Inferior parietal cortex (tissue), 1 donor: ENCODE results near the gene CATSPERZ.
"Not testable (repeated sequence)": the region's sequence is repeated elsewhere in the genome, so short reads cannot be mapped to it uniquely, and the experiment has no call there.

Experiments used
- DNase-seq: peaks from one replicate; pipeline ENCODE4 v3.0.0-alpha.2; 2016; ENCODE audit errors: extremely low spot score

The CATSPERZ gene

DNA sequence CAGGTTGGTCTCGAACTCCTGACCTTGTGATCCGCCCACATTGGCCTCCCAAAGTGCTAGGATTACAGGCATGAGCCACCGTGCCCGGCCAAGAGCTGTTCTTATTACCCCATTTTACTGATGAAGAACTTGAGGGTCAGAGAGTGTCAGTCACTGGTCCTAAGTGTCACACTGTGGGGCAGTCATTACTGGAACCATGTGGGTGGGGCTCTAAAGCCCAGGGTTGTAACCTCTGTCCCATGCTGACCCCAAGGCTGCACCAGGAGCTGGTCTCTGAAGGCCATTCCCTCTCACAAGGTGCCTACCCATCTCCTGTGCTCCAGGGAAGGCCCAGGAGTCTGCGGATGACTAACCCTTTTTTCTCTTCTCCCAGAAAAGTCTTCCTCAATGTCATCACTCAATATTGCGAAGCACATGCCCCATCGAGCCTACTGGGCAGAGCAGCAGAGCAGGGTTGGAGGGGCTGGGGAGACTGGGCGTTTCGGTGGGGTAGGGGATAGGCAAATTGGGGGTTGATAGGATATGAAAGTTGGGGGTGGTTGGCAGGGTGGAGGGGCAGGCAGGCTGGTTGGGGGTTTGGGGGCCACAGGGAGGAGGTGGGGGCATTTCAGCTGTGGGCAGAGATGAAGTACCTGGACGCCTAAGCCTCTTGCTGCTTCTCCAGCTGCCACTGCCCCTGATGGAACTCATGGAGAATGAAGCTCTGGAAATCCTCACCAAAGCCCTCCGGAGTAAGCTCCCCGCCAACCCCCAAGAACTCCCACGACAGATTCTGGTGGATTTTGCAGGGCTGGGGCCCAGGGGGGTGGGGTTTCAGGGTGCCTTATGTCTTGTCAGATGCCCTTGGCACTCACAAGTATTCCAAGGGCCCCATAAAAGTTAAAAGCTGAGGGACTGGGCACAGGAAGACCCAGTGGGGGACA, 3.2 kb downstream of the CATSPERZ start:
- DNase-seq, result no peak

DNA sequence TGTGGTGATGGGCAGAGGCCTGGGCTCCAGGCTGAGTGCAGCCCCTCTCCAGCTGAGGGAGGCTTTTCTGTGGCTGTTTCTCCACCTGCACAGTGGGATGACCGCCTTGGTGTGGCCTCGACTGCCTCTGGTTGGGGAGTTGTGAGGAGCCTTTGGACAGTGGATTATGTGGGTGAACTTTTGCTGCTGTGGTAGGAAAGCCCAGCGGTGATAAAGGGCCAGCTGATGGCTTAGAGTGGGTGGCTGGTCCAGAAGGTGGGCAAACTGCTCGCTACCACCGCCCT, 3.8 kb downstream of the CATSPERZ start:
- DNase-seq, result no peak

DNA sequence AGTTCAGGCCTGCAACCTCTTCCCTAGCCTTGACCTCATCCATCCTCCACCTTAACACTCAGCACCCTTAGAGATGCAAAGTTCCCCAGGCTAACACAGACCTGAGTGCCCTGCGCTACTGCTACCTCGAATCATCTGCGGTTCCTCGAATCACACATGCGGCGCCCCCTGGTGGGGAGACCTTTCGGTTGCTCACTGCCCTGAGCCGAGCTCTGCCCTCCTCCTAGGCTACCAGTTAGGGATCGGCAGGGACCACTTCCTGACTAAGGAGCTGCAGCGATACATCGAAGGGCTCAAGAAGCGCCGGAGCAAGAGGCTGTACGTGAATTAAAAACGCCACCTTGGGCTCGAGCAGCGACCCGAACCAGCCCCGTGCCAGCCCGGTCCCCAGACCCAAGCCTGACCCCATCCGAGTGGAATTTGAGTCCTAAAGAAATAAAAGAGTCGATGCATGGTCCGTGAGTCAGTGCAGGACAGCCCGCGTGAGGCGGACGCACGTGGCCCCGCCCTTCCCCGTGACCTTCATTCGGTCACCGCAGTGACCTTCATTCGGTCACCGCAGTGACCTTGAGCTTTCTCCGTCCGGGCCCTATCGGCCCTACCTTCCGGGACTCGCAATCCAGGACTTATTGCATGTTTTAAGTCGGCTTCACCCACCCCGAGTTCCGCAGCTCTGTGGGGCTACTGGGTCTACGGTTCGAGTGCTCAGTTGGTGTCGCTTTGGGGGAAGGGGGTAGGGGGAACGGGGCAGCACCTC, 4.3 kb downstream of the CATSPERZ start:
- DNase-seq, result peak; percentile 90

DNA sequence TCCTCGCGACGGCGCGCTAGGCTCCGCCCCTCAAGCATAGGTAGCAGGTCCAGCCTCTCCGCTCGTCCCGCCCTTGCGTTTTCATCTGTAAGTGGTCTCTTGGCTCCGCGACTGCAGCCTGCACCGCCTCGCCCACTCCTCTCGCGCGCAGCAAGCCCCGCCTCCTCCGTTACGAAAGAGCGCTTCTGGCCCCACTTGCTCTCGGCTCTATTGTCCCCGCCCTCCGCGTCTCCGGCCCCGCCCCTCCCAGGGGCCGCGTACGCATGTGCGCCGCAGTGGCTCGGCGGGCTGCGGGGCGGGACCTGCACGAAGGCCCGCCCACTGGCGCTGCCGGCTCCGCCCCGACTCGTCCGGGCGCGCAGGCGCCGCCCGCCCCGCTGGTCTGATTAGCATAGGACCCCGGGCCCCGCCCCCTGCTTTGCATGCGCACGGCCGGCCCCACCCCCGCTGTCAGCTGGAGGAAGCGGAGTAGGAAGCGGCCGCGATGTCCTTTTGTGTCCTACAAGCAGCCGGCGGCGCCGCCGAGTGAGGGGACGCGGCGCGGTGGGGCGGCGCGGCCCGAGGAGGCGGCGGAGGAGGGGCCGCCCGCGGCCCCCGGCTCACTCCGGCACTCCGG, 5.0 kb downstream of the CATSPERZ start, which contains the start of gene ESRRA:
TSS of gene ESRRA (plus strand) at position 450 of the 616 bp plus-strand sequence. CDS start 1,656 bp downstream, outside the sequence.
- peak; percentile 96 for DNase-seq

DNA sequence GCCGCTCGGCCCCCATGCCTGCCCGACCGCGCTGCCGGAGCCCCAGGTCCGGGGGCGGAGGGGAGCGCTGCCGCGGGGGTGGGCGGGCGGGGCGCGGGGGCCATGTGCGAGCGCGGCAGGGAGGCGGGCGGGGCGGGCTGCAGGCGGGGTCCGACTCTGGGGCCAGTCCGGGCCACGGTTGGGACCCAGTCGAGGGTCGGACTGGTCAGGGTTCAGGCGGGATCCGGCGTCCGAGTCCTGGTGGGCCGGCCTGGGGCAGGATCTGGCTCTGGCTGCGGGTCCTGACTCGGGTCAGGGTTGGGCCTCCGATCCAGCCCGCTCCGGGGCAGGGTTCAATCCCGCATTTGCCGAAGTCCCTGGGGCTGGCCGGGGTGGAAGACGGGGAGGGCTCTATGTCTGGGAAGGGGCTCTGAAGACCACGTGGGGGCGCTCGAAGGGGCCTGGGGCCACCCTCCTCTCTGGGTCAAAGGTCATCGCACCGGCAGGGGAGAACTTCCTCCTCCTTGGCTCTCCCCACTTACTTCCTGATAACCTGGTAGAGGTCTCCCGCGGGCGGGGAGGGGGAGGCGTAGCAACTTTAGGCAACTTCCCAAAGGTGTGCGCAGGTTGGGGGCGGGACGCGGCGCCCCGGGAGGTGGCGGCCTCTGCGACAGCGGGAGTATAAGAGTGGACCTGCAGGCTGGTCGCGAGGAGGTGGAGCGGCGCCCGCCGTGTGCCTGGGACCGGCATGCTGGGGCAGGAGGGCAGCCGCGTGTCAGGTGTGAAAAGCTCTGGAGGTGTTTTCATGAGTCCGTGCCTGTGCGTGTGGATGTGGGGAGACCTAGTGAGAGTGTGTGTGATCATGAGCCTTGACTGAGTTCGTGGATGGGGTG, 5.8 kb downstream of the CATSPERZ start:
- peak; percentile 53 for DNase-seq

DNA sequence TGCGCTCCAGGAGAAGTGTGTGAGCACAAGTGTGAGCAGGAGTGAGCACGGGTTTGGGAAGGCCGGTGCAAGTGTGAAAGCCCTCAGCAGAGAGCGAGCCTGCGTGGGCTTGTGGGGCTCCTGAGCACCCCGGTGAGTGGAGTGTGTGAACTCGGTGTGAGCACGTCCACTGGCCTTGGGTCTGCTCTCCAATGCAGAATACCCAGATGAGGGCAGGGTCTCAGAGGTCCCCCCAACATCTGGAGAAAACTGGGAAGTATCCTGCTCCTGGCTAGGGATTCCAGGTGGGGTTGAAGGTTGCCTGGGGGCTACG, 6.4 kb downstream of the CATSPERZ start:
- no peak for DNase-seq

DNA sequence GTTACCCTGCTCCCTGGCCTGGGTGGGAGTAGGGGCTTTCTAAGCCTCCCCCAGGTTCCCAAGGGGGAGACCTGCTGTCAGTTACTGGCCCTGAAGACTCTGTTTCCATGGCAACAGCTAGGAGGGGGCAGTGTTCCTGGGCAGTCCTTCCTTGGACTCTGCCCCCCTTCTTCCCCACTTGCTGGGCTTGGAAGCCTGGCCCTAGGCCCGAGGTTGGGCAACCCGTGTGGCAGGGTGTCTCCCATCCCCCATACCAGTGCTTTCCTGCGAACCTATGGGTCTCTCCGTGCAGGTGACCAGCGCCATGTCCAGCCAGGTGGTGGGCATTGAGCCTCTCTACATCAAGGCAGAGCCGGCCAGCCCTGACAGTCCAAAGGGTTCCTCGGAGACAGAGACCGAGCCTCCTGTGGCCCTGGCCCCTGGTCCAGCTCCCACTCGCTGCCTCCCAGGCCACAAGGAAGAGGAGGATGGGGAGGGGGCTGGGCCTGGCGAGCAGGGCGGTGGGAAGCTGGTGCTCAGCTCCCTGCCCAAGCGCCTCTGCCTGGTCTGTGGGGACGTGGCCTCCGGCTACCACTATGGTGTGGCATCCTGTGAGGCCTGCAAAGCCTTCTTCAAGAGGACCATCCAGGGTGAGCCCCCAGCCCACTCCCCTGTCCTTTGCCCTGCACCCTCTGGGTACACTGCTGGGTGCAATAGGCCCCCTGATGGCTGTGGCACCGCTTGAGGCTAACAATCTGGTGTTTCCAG, 6.9 kb downstream of the CATSPERZ start:
- DNase-seq, result no peak

DNA sequence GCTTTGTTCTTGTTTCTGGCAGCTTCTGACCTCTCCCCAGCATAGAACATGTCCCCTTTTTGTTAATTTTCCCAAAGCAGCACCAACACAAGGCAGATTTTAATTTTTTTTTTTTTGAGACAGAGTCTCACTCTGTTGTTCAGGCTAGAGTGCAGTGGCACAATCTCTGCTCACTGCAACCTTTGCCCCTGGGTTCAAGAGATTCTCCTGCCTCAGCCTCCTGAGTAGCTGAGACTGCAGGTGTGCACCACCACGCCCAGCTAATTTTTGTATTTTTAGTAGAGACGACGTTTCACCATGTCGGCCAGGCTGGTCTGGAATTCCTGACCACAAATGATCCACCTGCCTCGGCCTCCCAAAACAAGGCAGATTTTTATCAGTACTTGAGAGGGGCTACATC, 7.6 kb downstream of the CATSPERZ start:
- DNase-seq, result not testable (repeated sequence)

DNA sequence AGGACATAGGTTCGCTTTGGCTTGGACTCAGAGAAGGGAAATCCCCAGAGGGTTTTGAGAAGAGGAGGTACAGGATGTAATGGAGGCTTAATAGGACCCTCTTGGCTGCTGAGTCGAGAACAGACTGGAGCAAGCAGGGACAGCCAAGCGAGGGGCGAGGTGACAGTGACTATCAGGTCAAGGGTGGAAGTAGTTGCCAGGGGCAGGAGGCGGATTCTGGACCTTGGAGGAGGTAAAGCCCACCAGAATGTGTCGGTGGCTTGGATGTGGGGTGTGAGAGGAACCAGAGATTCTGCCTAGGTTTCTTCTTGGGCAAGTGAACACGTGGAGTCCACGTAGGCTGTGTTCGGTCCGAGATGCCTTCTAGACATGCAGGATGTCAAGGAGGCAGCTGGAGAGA, 12.8 kb downstream of the CATSPERZ start:
- DNase-seq, result no peak

DNA sequence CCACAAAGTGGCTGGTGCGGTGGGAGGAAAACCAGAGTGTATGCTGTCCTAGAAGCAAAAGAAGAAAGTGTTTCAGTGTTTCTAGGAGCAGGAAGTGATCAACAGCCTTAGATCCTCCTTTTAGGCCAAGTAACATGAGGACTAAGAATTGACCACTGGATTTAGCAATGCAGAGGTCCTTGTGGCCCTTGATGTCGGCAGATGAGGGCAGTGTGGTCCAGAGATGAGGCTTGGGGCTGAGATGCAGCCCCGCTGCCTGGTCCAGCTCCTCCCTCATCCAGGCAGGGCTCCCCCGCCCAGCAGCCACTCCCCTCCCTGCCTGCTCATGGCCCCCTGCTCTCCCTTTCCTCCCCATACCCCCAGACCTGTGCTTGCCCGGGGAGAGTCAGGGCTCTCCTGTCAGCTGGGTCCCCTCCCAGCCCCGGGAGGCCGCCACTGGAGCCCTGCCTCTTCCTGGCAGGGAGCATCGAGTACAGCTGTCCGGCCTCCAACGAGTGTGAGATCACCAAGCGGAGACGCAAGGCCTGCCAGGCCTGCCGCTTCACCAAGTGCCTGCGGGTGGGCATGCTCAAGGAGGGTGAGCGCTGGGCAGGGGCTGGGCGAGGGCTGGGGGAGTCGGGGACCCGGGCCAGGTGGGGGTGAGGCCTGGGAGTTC, 13.5 kb downstream of the CATSPERZ start:
- no peak for DNase-seq

DNA sequence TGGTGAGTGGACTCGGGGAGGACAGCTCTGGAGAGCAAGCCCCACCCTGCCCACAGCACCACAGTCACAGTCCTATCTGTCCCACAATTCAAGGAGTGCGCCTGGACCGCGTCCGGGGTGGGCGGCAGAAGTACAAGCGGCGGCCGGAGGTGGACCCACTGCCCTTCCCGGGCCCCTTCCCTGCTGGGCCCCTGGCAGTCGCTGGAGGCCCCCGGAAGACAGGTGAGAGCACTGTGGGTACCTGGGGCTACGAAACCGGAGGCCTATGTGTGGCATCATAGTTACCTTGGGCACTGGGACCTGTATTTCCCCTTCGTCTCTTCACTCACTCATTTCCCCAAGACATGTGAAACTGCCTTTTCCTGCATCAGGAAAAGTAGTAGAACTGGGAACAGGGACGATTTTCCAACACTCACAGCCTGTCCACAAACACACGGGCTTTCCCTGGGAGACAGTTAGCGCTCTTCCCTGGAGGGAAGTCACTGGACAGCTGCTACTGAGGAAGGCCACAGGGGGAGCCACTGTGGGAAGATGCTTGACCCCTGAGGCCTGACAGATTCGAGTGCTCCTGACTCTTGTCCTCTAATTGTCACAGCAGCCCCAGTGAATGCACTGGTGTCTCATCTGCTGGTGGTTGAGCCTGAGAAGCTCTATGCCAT, 14.1 kb downstream of the CATSPERZ start:
- no peak for DNase-seq

DNA sequence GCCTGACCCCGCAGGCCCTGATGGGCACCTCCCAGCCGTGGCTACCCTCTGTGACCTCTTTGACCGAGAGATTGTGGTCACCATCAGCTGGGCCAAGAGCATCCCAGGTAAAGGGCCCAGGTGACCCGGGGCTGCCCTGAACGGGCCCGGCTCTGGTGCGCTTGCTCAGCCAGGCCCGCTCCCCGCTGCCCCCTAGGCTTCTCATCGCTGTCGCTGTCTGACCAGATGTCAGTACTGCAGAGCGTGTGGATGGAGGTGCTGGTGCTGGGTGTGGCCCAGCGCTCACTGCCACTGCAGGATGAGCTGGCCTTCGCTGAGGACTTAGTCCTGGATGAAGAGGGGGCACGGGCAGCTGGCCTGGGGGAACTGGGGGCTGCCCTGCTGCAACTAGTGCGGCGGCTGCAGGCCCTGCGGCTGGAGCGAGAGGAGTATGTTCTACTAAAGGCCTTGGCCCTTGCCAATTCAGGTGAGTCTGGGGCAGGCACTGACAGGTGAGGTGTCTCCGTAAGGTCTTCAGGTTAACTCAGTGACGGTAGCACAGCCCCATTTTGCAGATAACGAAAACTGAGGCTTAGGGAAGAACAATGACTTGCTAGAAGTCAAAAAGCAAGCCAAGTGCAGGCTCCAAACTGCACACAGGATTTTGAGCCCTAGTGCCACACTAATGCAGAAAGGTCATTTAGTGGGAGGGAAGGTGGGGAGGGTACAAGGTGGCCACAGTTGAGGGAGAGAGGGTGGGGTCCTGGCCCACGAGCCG, 14.8 kb downstream of the CATSPERZ start:
- no peak for DNase-seq

DNA sequence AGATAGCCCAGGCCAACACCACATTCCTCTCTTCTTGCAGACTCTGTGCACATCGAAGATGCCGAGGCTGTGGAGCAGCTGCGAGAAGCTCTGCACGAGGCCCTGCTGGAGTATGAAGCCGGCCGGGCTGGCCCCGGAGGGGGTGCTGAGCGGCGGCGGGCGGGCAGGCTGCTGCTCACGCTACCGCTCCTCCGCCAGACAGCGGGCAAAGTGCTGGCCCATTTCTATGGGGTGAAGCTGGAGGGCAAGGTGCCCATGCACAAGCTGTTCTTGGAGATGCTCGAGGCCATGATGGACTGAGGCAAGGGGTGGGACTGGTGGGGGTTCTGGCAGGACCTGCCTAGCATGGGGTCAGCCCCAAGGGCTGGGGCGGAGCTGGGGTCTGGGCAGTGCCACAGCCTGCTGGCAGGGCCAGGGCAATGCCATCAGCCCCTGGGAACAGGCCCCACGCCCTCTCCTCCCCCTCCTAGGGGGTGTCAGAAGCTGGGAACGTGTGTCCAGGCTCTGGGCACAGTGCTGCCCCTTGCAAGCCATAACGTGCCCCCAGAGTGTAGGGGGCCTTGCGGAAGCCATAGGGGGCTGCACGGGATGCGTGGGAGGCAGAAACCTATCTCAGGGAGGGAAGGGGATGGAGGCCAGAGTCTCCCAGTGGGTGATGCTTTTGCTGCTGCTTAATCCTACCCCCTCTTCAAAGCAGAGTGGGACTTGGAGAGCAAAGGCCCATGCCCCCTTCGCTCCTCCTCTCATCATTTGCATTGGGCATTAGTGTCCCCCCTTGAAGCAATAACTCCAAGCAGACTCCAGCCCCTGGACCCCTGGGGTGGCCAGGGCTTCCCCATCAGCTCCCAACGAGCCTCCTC, 15.7 kb downstream of the CATSPERZ start:
- DNase-seq, result not testable (repeated sequence)

DNA sequence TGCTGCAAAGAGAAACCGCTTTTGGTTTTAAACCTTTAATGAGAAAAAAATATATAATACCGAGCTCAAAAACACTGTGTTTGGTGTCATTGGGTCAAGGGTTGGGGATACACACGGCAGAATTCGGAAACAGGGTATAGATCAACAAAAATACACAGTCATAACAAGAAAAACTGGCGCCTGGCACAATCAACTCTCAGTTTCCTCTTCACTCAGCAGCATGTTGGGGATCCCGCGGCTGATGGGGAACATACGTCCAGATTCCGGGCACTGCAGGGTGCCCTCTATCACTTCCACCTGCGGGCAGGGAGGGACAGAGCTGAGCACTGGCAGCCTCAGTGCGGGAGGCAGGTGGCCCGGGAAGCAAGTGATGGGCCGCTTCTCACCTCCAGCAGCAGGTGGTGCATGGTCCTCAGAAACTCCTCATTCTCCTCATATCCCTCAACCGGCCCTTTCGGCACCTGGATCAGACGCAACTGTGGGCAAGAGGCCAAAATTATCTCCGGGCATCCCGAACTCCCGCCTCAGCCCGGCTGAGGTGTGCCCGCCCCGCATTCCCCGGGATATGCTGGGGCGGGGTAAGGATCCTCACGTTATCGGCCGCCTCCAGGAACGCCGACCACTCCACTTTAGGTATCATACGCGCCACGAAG, 16.6 kb downstream of the CATSPERZ start:
- DNase-seq, result no peak

DNA sequence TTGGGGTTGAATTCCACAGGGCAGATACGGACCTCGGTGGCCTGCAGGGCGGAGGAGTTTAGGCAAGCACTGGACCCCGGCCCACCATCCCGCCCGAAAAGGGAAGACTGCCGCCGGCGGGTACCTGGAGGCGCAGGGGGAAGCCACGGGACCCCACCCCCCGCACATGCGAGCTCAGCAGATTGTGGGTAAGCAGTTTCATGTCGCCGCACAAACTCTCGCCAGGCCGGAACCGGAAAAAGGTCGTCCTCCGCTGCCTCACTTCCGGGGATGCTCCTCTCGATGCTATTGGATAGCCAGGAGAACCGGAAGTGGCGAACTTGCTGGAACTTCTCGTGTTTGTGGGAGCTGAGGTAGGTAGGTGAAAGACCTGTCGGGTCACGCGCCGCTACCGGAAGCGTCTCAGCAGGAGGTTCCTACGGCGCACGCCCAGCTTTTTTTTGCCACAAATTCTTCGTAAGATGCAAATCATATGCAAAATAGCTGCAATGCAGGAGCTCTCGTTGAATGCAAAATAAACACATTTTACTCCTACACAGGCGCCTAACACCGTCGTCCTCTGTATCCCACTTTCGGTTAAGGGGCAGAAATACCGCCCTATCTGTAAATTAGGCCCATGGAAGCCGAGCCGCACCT, 17.3 kb downstream of the CATSPERZ start, which contains the start of gene TRMT112:
TSS of gene TRMT112 (minus strand) at position 235 of the 636 bp plus-strand sequence. CDS start at position 202, 33 bp downstream.
- DNase-seq, result peak; percentile 99

DNA sequence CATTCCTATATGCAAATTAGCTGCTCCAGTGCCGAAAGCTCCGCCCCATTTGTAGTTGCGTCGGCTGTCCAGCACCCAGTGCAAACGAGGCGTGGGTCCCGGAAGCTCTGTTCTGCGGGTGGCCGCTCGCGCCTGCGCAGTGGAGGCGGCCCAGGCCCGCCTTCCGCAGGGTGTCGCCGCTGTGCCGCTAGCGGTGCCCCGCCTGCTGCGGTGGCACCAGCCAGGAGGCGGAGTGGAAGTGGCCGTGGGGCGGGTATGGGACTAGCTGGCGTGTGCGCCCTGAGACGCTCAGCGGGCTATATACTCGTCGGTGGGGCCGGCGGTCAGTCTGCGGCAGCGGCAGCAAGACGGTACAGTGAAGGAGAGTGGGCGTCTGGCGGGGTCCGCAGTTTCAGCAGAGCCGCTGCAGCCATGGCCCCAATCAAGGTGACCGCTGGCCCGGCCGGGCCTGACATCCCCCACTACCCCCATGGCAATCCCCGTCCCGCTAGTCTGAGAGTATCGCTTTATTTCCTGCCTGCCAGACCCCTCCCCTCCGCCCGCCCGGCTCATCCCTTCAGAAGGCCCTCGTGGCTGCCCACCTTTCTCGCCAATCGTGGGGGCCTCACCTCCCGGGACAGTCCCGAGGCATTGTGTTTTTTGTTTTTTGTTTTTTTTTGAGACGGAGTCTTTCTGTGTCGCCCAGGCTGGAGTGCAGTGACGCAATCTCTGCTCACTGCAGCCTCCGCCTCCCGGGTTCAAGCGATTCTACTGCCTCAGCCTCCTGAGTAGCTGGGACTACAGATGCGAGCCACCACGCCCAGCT, 18.0 kb downstream of the CATSPERZ start, which contains the start of gene PRDX5:
TSS of gene PRDX5 (plus strand) at position 161 of the 805 bp plus-strand sequence. CDS start at position 256, 95 bp downstream.
- peak; percentile 97 for DNase-seq
